SIG-M5 (cell line): Measurements from ENCODE around the gene SNX13.
"Not testable (repeated sequence)": the region's sequence is repeated elsewhere in the genome, so short reads cannot be mapped to it uniquely, and the experiment has no call there.

Experiments used
- DNase-seq: peaks from one replicate; lab custom pipeline; 2025; lab: John Stamatoyannopoulos, UW

SNX13 gene

DNA sequence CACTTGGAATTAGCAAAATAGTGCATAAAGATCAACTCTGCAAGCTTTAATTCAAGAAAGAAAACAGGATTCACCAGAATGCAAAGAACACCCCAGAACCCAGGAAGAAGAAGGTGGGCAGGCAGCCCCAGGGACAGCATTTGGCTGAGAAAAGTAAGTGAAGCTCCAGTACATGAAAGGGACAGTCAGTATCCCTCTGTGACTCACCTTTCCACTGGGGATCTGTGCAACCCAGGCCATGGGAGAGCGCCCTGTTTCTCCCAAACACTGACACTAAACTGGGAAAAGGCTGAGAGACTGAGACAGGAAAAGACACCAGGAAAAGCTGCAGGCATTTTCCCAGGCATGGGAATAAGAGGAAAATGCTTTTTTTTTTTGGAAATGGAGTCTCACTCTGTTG is 28.2 kb downstream of the SNX13 start:
- DNase-seq = no peak

DNA sequence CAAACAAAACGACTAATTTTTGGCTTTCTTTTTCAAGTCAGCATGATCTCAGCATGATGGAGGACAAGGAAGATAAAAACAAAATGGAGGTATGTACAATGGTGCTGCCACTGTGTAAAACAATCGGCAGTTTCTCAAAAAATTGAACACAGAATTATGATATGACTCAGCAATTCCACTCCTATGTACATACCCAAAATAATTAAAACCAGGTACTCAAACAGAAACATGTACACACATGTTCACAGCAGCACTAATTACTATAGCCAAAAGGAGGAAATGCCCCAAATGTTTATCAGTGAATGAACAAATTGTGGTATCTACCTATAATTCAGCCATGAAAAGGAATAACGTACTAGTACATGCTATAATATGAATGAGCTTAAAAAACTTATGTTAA is 29.9 kb downstream of the SNX13 start:
- no peak for DNase-seq

DNA sequence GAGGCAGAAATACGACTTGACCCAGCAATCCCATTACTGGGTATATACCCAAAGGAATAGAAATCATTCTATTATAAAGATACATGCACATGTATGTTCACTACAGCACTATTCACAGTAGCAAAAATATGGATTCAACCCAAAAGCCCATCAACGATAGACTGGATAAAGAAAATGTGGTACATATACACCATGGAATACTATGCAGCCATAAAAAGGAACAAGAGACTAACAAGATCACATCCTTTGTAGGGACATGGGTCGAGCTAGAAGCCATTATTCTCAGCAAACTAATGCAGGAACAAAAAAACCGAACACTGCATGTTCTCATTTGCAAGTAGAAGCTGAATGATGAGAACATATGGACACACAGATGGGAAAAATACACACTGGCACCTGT is 31.0 kb downstream of the SNX13 start:
- not testable (repeated sequence) for DNase-seq

DNA sequence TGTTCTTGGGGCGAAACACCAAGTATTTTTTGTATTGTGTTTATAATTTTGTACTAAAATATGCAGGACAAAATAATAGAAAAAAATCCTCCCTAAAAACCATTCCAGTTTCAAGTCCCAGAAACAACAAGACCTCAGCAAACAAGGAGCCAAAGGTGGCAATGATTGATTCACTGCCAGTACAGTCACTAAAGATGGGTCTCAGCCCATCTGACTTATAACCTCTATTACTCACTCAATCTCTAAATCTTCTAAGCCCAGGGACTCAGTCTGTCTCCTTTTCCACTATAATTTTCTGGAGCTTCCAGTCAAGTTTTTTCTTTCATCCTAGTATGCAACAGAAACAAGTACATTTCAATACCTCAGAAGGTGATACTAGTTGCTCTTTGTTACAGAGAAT is 33.3 kb downstream of the SNX13 start:
- no peak for DNase-seq

DNA sequence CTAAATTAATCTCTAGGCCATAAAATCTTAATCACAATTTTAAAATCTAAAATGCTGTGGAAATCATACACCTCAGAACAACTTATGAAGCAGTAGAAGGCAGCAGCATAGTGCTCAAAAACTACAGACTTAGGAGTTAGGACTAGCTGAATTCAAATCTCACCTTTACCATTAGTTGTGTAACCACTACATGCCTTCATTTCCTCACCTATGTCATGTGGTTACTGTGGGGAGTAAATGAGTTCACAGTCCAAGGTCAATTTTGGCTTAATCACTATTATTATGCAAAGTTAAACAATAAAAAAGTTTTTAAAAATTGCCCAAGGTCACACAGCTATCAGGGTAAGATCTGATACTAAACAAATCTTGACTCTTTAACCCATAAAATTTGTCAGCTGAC is 37.0 kb downstream of the SNX13 start:
- DNase-seq = no peak

DNA sequence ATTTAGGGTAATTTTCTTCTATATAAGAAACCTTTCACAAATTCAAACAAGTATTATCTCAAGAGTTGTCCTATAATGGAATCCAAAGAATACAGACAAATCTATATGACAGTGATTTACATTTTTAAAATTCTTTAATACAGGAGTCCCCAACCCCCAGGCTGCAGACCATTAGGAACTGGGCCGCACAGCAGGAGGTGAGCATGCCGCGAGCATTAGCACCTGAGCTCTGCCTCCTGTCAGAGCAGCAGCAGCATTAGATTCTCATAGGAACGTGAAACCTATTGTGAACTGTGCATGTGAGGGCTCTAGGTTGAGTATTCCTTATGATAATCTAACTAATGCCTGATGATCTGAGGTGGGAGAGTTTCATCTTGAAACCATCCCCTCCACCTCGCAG is 37.7 kb downstream of the SNX13 start:
- DNase-seq = no peak

DNA sequence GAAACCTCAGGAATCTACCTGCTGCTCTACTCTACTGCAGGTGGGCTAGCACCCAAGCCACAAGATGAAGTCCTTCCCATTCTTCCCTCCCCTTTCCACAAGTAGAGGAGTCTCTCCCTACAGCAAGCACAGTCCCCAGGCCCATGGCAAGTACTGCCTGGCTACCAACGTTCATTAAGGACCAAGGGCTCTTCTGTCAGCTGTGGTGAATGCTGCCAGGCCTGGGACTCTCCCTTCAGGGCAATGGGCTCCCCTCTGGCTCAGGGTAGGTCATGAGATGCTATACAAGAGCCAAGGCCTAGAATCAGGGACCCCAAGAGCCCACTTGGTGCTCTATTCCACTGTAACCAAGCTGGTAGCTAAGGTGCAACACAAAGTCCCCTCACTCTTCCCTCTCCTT is 39.8 kb downstream of the SNX13 start:
- DNase-seq = no peak

DNA sequence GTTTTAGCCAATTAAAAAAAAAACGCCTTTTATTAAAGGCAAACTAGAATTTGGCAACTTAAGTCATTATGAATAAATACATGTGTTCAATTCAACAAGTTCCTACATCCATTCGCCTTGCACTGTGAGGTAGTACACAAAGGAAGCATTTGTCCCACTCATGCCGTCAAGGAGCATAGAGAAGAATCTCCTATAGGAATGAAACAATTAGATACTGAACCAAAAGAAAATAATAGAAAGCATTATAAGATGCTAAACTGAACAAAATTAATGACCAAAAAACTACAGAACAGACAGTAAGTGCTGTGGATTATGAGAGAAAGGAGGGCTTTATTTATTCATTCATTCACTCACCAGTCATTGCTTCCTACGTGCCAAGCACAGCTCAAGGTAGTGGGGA is 42.2 kb downstream of the SNX13 start:
- no peak for DNase-seq

DNA sequence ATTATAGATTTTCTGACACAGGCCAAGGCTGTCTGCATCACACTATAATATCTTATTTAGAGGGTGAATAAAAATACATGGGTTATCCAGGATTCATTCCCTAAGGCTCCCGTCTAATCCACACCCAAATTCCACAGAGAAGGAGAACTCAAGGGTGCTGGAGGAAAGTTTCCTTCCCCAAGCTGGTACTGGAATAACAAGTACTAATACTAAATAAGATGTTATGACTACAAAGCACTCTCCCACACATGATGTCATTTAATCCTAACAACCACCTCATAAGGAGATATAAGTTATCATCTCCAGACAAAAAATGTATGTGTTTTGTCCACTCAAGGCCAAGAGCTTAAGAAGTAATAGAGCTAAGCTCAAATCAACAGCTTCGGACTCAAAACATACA is 53.0 kb downstream of the SNX13 start:
- no peak for DNase-seq

DNA sequence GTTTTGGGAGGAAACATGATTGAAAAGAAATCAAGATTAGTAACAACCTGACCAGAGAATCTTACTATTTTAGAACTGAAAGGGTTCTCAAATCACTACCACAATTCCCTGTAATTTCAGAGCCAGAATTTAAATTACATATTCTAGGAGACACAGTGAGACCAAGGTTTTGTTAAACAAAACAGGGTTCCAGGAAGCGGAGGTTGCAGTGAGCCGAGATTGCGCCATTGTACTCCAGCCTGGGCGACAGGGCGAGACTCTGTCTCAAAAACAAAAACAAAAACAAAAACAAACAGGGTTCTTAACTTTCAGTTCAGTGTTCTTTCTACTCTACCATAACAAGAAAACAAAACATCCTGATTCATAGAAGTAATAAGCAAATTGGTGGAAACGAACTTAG is 57.6 kb downstream of the SNX13 start:
- DNase-seq = no peak

DNA sequence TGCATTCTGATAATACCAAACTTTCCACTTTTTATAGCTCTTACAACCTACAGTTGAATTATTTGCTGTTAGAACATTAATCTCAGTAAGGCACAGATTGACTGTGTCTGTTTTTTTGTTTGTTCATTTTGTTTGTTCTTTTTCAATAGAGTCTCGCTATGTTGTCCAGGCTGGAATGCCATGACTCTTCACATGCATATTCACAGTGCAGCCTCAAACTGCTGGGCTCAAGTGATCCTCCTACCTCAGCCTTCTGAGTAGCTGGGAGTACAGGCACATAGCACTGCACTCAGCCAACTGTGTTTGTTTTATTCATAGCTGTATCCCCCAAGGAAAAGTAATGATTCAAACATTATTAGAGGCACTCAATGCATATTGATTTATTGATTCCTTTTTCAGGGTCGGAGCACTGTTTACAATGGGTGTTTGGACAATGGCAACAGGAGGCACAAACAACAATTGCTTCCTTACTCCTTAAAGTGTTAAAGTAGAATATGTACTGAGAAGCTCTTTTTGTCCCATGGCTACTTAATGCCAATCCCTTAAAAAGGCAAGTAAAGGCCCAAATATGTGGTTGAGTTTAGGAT is 61.1 kb downstream of the SNX13 start:
- no peak for DNase-seq

DNA sequence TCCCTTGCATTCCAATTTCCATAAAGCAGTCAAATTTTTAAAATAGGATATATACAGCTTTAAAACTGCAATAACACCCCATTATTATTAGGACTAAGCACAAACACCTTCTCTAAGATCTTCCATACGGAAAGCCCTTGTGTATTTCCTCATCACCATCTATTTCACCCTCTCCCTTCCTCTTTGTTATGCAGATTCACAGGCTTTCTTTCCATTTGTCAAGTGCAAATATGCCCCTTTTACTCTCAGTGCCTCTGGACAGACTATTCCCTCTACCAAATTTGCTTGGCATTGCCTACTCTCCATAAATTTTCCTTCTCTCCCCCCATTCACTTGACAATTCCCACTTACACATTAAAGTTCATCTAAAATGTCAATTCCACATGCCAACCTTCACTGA is 61.7 kb downstream of the SNX13 start:
- no peak for DNase-seq

DNA sequence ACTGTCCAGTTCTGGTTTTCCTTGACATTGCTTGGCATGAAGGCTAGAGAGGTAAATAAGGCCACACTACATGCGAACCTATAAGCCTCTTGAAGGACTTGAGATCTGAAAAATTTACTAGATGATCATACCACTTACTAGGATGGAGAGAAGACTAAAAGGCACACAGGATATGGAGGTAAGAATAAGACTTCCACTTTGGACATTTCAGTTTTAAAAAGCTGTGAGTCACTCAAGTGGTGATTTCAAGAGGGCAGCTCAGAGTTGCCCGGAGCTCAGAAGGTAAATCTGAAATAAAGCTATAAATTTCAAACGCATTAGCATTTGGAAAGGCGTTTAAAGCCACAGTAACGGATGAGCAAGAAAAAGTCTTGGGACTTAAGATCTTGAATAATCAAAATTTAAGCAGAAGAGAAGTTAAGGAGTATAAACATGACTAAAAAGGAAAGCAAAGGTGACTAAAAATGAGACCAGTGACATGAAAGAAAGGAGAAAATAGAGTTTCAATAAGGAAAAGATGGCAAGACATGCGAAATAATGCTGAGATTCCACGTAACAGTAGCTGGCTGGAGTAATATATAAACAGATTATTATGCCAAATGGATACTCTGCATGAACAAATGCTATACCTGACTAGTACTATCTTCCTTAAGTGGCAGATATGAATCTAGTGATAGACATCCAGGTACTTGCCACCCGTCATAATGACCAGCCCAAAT is 68.3 kb downstream of the SNX13 start:
- no peak for DNase-seq

DNA sequence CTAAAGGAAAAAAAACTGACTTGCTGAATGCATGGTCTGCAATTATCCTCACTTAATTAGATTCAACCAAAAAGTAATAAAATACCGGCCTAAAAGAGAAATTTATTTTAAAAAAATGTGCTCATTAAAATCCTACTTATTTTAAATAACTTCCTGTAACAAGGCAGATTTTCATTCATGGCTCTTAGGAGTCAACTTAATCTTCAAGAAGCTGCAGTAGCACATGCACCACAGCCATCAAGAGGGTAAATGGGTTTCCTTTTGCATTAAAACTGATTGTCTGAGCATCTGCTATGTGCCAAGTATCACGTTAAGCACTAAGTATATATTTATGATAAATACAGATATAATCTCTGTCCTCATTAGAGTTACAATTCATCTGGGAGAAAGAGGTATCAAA is 69.9 kb downstream of the SNX13 start:
- DNase-seq = no peak

DNA sequence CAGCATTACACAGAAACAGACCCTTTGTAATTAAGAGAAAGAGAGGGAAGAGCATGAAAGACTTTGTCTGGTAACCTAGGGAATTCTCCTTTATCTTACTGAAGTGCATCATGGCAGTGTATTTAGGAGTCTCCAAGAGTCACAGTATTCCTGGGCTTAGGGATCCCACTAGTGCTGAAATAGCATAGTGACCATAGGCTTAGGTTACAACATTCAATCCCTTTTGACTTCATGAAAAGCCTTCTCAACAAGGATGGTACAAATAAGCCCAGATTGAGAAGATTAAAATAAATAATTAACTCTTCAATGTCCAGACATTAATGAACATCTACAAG is 76.5 kb downstream of the SNX13 start:
- DNase-seq = no peak

DNA sequence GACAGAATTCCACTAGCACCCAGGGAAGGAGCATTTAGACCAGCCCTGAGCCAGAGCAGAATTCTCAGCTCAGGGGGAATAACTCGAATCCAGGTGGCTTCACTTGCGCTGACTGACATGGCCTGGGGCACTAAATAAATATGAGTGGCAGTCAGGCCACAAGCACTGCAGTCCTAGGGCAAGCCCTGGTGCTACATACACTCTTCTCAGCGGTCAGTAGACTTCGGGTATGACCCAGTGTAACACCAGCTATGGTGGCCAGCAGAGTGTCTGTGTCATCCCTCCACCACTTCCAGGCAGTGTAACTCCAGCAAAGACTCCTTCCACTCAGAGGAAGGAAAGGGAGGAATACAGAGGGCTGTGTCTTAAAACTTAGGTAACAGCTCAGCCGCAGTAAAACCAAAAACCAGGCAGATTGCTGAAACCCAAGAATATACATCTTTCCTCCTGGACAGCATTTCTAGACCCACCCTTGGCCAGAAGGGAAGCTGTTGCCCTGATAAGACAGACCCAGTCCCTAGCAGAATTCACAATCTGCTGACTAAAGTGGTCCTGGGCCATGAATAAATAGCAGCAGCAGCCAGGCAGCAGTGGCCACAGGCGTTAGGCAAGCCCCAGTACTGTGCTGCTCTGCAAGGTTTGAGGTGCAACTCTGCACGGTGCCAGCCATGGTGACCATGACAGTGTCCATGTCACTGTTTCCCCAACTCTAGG is 77.0 kb downstream of the SNX13 start:
- DNase-seq = no peak

DNA sequence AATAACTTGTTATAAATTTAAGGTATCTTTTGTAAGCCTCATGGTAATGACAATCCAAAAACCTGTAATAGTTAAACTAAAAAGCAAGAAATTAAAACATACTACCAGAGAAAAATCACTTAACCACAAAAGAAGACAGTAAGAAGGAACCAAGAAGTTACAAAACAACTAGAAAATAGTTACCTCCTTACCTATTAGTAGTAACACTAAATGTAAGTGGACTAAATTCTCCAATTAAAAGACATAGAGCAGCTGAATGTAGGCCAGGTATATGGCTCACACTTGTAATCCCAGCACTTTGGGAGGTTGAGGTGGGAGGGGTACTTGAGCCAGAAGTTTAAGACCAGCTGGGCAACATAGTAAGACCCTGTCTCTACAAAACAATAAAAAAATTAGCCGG is 84.0 kb downstream of the SNX13 start:
- no peak for DNase-seq

DNA sequence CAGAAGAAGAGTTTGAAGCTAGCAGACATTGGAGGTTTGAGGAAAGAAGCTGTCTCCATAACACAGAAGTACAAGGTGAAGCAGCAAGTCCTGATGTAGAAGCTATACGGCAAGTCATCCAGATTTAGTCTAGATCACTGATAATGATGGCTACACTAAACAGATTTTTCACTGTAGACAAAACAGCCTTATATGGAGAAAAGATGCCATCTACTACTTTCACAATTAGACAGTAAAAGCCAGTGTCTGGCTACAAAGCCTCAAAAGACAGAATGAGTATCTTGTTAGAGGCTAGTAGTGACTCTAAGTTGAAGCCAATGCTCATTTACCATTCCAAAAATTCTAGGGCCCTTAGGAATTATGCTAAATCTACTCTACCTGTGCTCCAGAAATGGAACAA is 85.1 kb downstream of the SNX13 start:
- DNase-seq = no peak

DNA sequence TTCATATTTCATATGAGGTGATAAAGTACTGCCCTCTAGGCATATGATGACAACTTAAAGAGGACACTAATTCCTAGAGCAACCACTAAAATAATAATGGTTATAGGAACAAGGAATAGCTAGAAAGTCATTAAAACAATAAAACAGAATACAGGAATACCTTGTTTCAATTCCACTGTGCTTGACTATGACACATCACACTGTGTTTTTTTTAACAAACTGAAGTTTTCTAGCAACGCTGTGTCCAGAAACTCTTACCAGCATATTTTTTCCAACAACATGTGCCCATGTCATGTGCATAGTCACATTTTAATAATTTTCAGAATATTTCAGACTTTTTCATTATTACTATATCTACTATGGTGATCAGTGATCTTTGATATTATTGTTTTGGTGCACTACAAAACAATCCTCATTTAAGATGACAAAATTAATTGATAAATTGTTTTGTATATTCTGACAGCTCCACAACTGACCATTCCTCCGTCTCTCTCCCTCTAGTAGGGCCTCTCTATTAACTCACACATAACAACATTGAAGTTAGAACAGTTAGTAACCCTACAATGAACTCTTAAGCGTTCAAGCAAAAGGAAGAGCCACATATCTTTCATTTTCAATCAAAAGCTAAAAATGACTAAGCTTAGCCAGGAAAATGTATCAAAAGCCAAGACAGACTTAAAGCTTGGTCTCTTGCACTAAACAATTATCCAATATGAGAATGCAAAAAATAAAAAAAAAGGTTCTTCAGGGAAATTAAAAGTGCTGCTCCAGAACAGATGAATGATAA is 85.8 kb downstream of the SNX13 start:
- DNase-seq = no peak

DNA sequence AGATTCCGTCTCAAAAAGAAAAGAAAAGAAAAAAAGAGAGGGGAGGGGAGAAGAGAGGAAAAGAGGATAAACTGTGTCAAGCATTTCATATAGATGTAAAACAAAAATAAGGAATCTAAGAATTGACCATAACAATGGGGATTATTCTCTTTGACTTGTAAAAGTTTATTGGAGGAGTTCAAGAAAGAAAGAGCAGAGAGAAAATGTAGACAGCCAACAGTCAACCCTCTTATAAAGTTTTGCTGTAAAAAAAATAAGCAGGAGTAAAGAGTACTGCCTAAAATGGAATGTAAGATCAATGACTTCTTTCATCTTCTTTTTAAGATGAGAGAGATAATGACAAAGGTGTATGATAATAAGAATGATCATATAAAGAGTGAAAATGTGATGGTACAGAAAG is 87.9 kb downstream of the SNX13 start:
- no peak for DNase-seq

DNA sequence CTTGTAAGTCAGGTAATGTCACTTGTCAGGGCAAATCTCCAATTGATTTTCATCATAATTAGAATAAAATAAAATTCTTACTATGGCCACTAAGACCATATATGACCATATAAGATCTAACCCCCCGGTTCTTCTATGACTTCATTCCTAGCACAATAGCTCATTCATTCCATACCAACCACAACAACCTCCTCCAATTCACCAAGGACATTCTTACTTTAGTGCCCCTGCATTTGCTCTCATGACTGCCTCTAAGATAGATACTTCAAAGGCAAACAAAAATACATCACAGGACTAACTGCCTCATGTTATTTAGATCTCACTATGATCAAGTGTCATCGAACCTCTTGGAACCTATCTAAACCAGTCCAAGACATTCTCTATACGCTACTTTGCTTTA is 90.8 kb downstream of the SNX13 start:
- no peak for DNase-seq

DNA sequence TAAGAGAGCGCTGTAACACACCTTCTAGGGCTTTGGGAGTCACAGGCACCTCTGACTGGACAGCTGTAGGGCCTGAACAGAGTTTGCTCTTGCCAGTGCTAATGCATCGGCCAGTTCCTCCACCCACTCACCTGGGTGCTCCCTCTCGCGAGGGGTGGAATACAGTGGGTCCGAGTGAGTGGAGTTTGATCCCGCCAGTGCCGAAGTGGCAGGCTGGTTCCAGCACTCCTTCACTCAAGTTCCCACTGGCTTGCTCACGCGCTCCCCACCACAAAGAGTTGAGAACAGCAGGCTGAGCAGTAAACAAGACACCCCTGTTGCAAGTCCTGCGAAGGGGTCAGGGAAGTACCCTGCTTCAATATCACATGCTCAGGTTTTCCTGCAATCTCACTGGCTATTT is 91.8 kb downstream of the SNX13 start:
- no peak for DNase-seq

DNA sequence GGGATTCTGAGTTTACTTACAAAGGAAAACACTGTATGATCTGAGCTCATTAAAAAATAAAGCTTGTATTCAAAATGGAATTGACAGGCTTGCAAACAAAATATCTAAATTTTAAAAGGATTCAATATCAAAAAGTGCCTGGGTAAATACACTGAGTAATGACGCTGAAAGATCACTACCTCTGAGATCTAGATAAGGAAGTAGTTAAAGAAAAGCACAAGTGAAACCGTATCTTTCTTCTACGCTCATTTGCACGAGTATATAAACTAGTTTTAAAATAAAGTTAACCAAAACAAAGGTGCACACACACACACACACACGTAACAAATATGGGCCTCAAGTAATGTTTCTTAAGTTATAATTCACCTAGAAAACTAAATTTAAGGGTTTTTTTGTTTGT is 93.4 kb downstream of the SNX13 start:
- no peak for DNase-seq
